Measurements from ENCODE around the gene AGAP6.
"Not testable (repeated sequence)": the region's sequence is repeated elsewhere in the genome, so short reads cannot be mapped to it uniquely, and the experiment has no call there.

The AGAP6 gene

DNA sequence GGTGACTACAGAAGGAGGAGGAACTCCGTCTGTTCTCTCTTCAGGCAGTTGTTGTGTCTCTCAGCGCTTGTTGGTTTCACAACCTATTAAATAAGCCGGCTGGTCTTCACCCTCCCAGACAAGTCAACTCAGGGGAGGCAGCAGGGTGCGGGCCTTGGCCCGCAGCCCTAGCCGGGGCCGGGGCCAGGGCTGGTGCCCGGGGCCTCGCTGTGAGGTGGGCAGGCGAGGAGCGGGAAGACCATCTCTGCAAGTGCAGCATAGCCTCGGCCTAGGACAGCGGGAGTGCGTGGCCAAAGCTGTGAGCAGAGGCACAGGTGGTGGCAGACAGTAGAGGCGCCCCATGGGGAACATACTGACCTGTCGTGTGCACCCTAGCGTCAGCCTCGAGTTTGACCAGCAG is at the start of gene AGAP6:
Gene AGAP6, plus strand, starts transcription at position 31 of the 400 bp plus-strand sequence. Its CDS starts 310 bp downstream, at position 341.
- H3K27ac Mint-ChIP-seq; H3K9me3 Mint-ChIP-seq; H3K4me1 Mint-ChIP-seq (ENCODE audit: low read depth); intact Hi-C loops (cut with micrococcal nuclease); H3K4me3 Mint-ChIP-seq; H3K27me3 Mint-ChIP-seq: not testable (repeated sequence)
- peaks cover 24% of the 10 kb centered on the region for H3K36me3 Mint-ChIP-seq (ENCODE audit: low read depth)

DNA sequence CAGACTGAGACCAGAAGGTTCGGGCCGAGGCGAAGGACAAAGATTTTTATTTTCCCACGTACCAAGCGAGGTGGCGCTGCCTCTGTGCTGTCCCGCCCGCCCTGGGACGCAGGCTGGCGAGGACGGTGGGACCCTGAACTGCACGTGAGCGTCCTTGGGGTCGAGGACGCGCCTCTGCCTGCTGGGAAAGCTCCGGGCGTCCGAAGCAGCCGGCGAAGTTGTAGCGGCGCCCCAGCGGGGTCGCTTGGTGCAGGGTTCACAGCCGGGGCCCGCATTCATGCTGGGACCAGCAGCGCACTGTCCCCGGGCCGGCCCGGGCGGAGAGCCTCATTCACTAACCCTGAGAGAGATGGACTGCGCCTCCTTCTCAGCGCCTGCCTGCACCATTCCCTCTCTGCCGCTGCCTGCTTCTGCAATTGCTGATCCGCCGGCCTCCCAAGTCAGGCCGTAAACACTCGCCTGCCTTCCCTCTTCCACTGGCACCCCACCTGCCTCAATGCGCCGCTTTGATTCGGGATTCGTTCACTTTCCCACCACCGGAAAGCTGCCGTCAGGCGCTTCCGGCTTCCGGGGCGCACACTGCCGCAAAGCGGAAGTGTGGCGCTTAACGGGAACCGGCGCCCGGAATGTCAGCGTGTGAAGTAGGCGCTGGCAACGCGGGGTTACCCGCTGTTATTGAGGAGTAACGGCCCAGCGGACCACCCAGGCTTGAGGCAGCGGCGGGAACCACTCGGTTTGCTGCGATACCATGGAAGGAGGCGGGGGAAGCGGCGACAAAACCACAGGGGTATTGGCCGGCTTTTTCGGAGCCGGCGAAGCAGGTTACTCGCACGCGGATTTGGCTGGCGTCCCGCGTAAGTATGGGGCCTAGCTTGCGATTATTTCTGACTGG is 46.5 kb upstream of the AGAP6 start, which contains the start of the genes PARG and TIMM23B:
Gene PARG, minus strand, starts transcription at position 581 of the 892 bp plus-strand sequence. Its CDS starts 302 bp downstream, at position 279.
Gene TIMM23B, plus strand, starts transcription at position 607 of the 892 bp plus-strand sequence. Its CDS starts 142 bp downstream, at position 749.
- Mint-ChIP-seq H3K27ac (peak within 1 kb of the TSS; percentile 92), H3K36me3 (ENCODE audit: low read depth) (peaks cover 19% of the 10 kb centered on the region), H3K4me3 (peak within 1 kb of the TSS; percentile 100), H3K4me1 (ENCODE audit: low read depth) (peaks cover 29% of the 10 kb centered on the region)
- intact Hi-C loops (cut with micrococcal nuclease); H3K27me3 Mint-ChIP-seq; H3K9me3 Mint-ChIP-seq: not testable (repeated sequence)

DNA sequence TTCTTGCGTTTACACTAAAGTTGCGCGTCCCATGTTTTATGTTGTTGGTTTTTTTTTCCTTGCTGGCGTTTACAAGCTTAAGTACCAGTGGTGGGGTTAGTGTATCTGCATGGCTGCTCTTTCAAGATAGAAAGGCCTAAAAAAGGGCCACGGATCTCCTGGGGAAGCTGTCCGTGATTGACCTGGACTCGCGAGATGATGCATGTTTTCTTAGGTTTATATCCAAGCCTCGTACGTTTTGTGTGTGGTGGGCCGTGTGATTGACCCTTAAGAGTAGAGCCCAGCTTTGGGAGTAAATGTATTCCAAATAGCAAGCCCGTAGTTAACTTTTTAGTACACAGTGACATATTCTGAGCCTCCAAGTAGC is 45.9 kb upstream of the AGAP6 start:
- intact Hi-C loops (cut with micrococcal nuclease), result not testable (repeated sequence)

DNA sequence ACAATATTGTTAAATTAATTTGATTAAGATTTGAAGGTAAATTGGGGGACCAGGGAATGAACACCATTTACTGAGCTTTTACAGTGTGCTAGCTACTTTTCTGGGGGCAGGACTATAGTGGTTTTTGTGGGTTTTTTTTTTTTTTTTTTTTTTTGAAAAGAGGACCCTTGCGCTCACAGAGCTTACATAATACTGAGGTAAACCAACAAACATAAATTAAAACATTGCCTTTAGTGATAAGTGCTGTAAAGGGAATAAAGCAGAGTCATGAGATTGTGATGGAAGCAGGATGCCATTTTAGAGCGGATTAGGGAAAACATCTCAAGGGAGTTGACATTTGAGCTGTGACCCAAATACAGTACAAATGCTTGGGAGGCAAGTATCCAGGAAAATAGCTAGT is 44.6 kb upstream of the AGAP6 start:
- Mint-ChIP-seq H3K4me1 (ENCODE audit: low read depth) (peaks cover 29% of the 10 kb centered on the region), H3K36me3 (ENCODE audit: low read depth) (peaks cover 26% of the 10 kb centered on the region)
- intact Hi-C loops (cut with micrococcal nuclease); H3K4me3 Mint-ChIP-seq; H3K9me3 Mint-ChIP-seq; H3K27me3 Mint-ChIP-seq; H3K27ac Mint-ChIP-seq: not testable (repeated sequence)

More for the DNA sequence above, 45.9 kb upstream of the AGAP6 start:
- peaks cover 29% of the 10 kb centered on the region for H3K4me1 Mint-ChIP-seq (ENCODE audit: low read depth)
- H3K4me3 Mint-ChIP-seq, result peak overlapping the region; percentile 100
- H3K9me3 Mint-ChIP-seq, H3K27me3 Mint-ChIP-seq: not testable (repeated sequence)
- peaks cover 19% of the 10 kb centered on the region for H3K36me3 Mint-ChIP-seq (ENCODE audit: low read depth)
- peak overlapping the region; percentile 92 for H3K27ac Mint-ChIP-seq

DNA sequence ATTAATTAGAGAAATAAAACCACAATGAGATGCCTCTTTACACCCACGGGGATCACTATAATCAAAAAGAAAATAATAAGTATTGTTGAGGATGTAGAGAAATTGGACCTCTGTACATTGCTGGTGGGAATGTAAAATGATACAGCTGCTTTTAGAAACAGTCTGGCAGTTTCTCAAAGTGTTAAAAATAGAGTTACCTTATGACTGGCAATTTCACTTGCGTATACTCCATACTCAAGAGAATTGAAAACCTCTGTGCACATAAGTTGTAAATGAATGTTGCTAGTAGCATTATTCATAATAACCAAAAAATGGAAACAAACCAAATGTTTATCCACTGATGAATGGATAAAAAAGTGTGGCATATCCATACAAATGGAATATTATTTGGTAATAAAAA is 40.1 kb upstream of the AGAP6 start:
- intact Hi-C loops (cut with micrococcal nuclease); H3K27ac Mint-ChIP-seq; H3K4me3 Mint-ChIP-seq: not testable (repeated sequence)

DNA sequence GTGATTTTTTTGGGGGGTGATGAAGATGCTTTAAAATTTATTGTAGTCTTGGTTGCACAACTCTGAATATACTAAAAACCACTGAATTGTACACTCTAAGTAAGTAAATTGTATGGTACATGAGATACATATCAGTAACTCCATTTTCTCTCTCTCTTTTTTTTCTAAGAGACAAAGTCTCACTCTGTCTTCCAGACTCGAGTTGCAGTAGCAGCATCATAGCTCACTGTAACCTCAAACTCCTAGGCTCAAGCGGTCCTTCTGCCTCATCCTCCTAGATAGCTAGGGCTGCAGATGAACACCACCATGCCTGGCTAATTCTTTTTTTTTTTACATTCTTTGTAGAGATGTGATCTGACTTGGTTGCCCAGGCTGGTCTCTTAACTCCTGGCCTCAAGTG is 39.5 kb upstream of the AGAP6 start:
- H3K4me3 Mint-ChIP-seq; intact Hi-C loops (cut with micrococcal nuclease); H3K9me3 Mint-ChIP-seq: not testable (repeated sequence)

More for the DNA sequence above, 40.1 kb upstream of the AGAP6 start:
- not testable (repeated sequence) for H3K9me3 Mint-ChIP-seq; H3K4me1 Mint-ChIP-seq (ENCODE audit: low read depth); H3K27me3 Mint-ChIP-seq
- H3K36me3 Mint-ChIP-seq (ENCODE audit: low read depth), result peaks cover 21% of the 10 kb centered on the region

DNA sequence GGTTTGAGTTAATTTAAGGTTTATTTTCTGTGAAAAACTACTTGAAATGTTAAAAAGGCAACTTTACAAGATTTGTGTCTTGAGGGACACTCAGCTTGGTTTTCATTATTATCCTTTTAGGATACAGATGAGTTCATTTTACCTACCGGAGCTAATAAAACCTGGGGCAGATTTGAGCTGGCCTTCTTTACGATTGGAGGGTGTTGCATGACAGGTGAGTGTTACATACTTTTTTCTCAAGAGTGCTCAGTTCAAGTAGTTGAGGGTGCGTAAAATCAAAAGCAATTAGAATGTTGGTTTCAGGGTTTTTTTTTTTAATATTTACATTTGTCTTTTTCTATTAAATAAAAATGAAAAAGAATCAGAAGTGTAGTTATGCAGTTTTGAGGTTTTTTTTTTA is 36.2 kb upstream of the AGAP6 start:
- H3K36me3 Mint-ChIP-seq (ENCODE audit: low read depth), result peaks cover 39% of the 10 kb centered on the region
- intact Hi-C loops (cut with micrococcal nuclease); H3K27me3 Mint-ChIP-seq; H3K27ac Mint-ChIP-seq; H3K9me3 Mint-ChIP-seq; H3K4me3 Mint-ChIP-seq; H3K4me1 Mint-ChIP-seq (ENCODE audit: low read depth): not testable (repeated sequence)

More for the DNA sequence above, 39.5 kb upstream of the AGAP6 start:
- H3K4me1 Mint-ChIP-seq (ENCODE audit: low read depth); H3K27ac Mint-ChIP-seq; H3K27me3 Mint-ChIP-seq: not testable (repeated sequence)
- peaks cover 25% of the 10 kb centered on the region for H3K36me3 Mint-ChIP-seq (ENCODE audit: low read depth)

DNA sequence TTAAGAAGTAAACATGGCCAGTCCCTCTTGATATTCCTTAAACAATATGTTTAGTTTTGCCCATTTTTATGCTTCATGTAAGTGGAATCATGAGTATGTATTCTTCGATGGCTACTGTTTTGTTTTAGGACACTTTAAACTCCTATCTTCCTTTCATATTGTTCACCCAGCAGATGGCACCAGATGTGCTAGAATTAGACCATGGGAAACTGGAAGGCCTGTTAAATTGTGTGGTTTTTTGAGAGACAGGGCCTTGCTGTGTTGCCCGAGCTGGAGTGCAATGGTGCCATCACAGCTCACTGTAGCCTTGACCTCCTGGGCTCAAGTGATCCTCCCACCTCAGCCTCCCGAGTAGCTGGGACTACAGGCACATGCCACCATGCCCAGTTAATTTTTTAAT is 35.1 kb upstream of the AGAP6 start:
- H3K27me3 Mint-ChIP-seq; H3K4me3 Mint-ChIP-seq; H3K4me1 Mint-ChIP-seq (ENCODE audit: low read depth); H3K27ac Mint-ChIP-seq; H3K9me3 Mint-ChIP-seq; intact Hi-C loops (cut with micrococcal nuclease): not testable (repeated sequence)
- H3K36me3 Mint-ChIP-seq (ENCODE audit: low read depth), result peaks cover 41% of the 10 kb centered on the region

DNA sequence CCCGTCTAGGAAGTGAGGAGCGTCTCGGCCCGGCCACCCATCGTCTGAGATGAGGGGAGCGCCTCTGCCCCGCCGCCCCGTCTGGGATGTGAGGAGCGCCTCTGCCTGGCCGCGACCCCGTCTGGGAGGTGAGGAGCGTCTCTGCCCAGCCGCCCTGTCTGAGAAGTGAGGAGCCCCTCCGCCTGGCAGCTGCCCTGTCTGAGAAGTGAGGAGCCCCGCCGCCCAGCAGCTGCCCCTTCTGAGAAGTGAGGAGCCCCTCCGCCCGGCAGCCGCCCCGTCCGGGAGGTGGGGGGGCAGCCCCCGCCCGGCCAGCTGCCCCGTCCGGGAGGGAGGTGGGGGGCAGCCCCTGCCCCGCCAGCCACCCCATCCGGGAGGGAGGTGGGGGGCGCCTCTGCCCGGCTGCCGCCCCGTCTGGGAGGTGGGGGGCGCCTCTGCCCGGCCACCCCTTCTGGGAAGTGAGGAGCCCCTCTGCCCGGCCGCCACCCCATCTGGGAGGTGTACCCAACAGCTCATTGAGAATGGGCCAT is 17.8 kb upstream of the AGAP6 start:
- intact Hi-C loops (cut with micrococcal nuclease); H3K27me3 Mint-ChIP-seq; H3K4me1 Mint-ChIP-seq (ENCODE audit: low read depth); H3K4me3 Mint-ChIP-seq; H3K27ac Mint-ChIP-seq; H3K9me3 Mint-ChIP-seq: not testable (repeated sequence)
- peaks cover 30% of the 10 kb centered on the region for H3K36me3 Mint-ChIP-seq (ENCODE audit: low read depth)

DNA sequence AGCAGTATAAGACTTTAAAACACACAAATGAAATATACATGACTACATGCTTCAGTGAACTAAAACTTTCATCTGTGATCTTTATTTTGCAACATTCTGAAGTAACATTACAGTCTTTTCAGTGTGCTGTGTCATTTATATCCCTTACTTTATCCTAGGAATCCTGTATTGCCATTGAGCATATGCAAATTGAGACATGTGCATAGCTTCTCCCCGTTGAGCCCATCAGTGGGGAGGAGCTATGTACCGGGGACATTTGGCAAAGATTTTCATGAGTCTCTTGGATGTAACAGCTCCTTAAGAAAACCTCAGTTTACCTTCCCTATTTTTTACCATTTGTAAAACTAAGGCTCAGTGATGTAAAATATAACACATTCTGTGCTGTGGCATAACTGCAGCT is 16.7 kb upstream of the AGAP6 start:
- H3K27me3 Mint-ChIP-seq; intact Hi-C loops (cut with micrococcal nuclease); H3K4me3 Mint-ChIP-seq; H3K4me1 Mint-ChIP-seq (ENCODE audit: low read depth); H3K9me3 Mint-ChIP-seq; H3K27ac Mint-ChIP-seq: not testable (repeated sequence)
- H3K36me3 Mint-ChIP-seq (ENCODE audit: low read depth), result peaks cover 32% of the 10 kb centered on the region

DNA sequence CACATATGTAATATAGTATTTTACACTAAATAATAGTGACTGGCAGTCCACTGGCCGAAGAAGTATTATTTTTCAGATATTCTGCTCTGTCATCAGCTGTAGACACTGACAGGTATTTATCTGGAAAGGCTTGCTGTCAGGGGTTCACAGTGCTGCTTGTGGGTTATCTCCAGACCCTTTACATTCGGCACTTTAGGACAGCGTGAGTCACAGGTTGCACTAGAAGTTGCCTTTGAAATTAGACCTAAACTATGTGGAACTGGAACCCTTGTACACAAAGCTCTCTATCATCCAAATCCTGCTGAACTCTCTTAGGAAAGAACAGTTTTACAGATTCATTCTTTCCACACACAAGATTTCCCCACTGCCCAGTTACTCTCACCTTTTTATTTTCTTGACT is 16.1 kb upstream of the AGAP6 start:
- H3K27me3 Mint-ChIP-seq; intact Hi-C loops (cut with micrococcal nuclease); H3K4me3 Mint-ChIP-seq; H3K4me1 Mint-ChIP-seq (ENCODE audit: low read depth); H3K27ac Mint-ChIP-seq; H3K9me3 Mint-ChIP-seq: not testable (repeated sequence)
- peaks cover 32% of the 10 kb centered on the region for H3K36me3 Mint-ChIP-seq (ENCODE audit: low read depth)

DNA sequence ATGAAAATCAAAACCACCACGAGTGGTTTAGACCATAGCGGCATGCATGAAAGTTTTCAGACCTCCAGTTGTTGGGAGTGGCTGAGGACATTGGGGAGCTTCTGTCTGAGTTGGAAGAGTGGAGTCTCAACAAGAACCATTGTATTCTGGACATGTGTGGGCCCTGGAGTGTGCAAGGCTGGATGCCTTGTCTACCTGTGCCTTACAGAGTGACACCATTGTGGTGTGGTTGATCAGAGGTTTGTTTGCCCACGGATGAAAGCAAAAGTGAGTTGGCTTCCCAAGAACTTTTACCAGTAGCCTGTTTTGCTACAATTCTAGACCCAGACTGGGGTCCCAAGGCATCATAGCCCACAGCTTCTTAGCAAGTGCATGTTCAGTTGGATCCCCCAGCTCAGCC is 10.4 kb upstream of the AGAP6 start:
- H3K4me3 Mint-ChIP-seq; intact Hi-C loops (cut with micrococcal nuclease); H3K9me3 Mint-ChIP-seq; H3K27ac Mint-ChIP-seq; H3K4me1 Mint-ChIP-seq (ENCODE audit: low read depth); H3K27me3 Mint-ChIP-seq: not testable (repeated sequence)
- peaks cover 20% of the 10 kb centered on the region for H3K36me3 Mint-ChIP-seq (ENCODE audit: low read depth)

DNA sequence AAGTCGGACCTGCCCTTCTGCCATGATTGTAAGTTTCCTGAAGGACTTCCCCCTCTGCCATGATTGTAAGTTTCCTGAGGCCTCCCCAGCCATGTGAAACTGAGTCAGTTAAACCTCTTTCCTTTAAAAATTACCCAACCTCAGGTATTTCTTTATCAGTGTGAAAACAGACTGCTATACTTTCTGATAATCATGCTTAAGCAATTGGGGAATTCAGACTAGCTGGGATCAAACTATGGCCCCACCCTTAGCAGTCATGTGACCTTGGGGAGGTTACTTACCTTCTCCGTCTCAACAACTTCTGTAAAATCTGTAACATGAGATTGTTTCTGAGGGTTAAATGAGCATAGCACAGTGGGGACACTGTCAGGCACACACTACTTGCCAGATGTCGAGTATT is 999 bp upstream of the AGAP6 start:
- H3K9me3 Mint-ChIP-seq; H3K27ac Mint-ChIP-seq; H3K27me3 Mint-ChIP-seq; H3K4me1 Mint-ChIP-seq (ENCODE audit: low read depth); intact Hi-C loops (cut with micrococcal nuclease); H3K4me3 Mint-ChIP-seq: not testable (repeated sequence)
- H3K36me3 Mint-ChIP-seq (ENCODE audit: low read depth), result peaks cover 24% of the 10 kb centered on the region

DNA sequence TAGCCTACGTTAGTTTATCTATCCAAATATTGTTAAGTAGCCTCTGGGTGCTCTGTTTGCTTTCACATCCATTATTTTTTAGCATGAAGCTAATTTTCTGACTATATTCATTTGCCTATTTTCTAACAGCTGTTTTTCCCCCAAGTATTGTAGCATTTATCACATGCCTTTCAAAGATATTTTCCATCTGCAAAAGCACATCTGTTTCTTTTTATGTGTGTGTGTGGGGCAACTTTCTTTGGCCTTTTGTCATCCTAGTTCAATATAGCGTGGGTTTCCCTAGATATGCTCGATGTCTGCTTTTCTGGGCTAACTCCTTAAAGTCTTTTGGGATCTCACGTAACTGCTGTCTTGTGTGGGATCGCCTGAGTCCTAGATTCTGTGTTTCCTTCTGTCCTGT is 7.1 kb downstream of the AGAP6 start:
- H3K27me3 Mint-ChIP-seq, H3K4me3 Mint-ChIP-seq: not testable (repeated sequence)

DNA sequence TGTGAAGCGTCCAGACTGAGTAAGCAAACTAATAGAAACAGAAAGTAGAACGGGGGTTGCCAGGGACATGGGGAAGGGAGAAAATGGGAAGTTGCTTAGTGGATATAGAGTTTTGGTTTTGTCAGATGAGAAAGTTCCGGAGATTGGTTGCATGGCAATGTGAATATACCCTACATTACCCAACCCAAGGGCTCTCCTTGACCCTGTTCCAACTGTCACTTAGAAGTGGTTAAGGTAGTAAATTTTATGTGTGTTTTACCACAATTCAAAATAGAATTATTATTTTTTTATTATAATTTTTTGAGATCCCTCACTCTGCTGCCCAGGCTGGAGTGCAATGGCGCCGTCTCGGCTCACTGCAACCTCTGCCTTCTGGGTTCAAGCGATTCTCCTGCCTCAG is 25.8 kb downstream of the AGAP6 start:
- H3K4me1 Mint-ChIP-seq (ENCODE audit: low read depth); H3K27ac Mint-ChIP-seq; H3K4me3 Mint-ChIP-seq; H3K9me3 Mint-ChIP-seq; H3K27me3 Mint-ChIP-seq; intact Hi-C loops (cut with micrococcal nuclease); H3K36me3 Mint-ChIP-seq (ENCODE audit: low read depth): not testable (repeated sequence)

More for the DNA sequence above, 7.1 kb downstream of the AGAP6 start:
- H3K9me3 Mint-ChIP-seq; H3K27ac Mint-ChIP-seq; intact Hi-C loops (cut with micrococcal nuclease); H3K4me1 Mint-ChIP-seq (ENCODE audit: low read depth): not testable (repeated sequence)
- peaks cover 13% of the 10 kb centered on the region for H3K36me3 Mint-ChIP-seq (ENCODE audit: low read depth)
